Measurements from ENCODE around the gene HSPBP1.
A peak's percentile ranks its signal among the peaks of the same experiment; 100 is the strongest.
"Not testable (repeated sequence)": the region's sequence is repeated elsewhere in the genome, so short reads cannot be mapped to it uniquely, and the experiment has no call there.

HSPBP1 gene, protein sequence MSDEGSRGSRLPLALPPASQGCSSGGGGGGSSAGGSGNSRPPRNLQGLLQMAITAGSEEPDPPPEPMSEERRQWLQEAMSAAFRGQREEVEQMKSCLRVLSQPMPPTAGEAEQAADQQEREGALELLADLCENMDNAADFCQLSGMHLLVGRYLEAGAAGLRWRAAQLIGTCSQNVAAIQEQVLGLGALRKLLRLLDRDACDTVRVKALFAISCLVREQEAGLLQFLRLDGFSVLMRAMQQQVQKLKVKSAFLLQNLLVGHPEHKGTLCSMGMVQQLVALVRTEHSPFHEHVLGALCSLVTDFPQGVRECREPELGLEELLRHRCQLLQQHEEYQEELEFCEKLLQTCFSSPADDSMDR

DNA sequence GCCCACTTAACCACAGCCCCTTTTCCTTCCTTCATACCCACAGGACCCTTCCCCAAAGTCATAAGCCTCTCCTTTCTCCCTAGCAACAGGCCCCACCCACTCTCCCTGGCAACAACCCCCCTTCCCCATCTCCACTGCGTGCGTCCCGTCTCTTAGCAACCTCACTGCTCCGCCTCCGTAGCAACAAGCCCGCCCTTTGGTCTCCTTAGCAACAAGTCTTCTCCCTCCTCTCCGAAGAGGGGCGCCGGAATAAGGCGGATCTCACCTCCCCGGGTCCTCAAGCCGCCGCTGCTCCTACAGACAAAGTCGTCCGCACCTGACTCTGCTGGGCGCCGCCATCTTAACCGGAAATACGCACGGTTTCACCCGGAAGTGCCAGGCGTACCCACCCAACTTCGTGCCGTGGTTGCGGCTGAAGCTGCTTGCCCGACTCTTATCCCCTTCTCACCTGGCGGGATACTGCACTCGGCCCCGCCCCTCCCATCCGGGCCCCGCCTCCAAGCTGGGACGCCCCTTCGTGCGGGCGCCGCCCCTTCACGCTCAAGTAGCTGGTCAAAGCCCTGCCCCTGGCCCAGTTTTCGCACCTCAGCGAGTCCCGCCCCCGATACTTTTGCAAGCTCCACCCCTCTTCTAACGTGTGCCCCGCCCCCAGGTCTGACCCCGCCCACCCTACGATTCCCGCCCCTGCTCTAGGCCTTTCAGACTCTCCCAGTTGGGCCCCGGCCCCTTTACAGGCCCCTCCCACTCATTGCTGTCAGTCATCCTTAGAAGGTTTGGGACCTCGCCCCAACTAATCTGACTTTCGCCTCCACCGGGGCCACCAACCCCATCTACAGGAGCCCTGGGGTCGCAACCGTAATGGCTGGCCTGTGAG, at the start of gene HSPBP1:
Gene HSPBP1 (minus strand): TSS at position 341 of the 874 bp plus-strand sequence. CDS start 502 bp downstream, outside the sequence.
- peak; percentile 94 for DNase-seq

GRCh38 chr19:55328774-55329318, 48.9 kb upstream of the HSPBP1 start:
- not testable (repeated sequence) for DNase-seq

GRCh38 chr19:55325172-55325571, 45.3 kb upstream of the HSPBP1 start, which contains the start of gene TMEM150B:
Gene TMEM150B (minus strand): TSS chr19:55325341. CDS start chr19:55321036, 4,305 bp downstream.
- no peak for DNase-seq

DNA sequence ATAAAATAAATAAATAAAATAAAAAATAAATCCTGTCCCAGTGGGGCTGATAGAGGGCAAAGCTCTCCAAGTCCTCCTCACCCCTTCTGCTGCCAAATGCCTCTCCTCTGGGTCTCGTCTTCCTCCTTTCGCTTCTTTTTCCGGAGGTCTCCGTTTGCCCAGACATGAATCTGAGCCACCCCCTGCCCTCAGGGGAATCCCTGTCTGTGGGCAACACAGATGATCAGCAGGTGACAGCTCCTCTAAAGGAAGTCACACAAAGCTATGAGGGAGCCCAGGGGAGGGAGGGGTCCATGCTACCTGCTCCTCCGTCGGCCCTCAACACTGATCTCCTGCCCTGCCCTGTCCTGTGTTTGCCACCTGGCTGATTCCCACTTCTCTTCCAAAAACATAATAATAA, 44.8 kb upstream of the HSPBP1 start:
- DNase-seq: no peak

GRCh38 chr19:55322204-55322885, 42.4 kb upstream of the HSPBP1 start:
- no peak for DNase-seq

DNA sequence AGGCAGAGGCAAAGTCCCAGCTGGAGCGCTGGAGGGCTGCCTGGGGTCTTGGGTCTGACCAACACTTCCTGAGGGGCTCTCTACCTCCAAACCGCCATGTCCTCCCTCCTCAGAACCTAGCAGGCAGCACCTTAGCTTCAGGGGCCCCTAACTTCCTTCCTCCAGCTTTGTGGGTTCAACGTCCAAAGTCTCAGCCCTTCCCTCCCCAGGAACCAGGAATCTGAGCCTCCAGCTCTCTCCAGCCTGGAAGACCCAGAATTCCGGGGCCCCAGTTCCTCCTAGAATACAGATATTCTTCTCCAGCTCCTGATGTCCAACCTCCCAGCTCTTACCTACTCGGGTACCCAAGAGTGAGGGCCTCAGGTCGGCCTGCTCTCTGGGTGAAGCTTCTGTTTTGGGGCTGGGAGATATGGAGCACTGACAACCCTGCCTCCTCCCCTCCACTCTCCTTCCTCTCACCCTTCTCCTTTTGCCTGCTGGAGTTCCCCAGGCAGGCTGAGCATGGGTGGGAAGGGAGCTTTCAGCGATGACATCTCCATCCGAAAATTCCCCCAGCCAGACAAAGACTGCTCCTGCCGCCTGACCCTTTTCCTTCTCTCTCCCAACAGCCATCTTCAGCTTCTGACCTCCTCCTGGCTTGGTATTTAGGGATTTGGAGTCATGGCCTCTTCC, 41.7 kb upstream of the HSPBP1 start:
- DNase-seq: no peak

DNA sequence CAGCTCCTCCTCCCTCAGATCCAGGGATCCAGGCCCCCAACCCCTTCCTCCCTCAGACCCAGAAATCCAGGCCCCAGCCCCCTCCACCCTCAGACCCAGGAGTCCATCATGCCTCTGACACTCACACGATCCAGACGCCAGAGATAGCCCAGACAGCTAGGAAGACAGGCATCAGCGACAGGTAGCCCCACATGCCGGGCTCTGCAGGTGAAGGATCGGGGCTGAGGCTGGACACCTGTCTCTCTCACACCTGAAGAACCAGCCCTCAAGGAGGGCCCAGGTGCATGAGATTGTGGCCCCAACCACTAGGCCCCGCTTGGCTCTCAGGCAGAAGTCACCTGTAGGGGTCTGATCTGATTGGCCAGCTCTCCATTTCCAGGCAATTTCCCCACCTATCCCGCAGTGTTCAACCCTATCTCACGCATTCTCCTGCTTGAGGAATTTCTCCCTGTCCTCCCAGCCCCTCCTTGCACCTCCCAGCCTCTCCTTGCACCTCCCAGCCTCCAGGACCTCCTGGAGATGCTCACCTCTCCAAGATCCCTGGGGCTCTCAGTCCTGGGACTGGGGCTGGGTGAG, 41.0 kb upstream of the HSPBP1 start:
- no peak for DNase-seq

- DNase-seq: no peak
Observed at GRCh38 chr19:55319785-55320184, 39.9 kb upstream of the HSPBP1 start.

GRCh38 chr19:55316646-55317045, 36.7 kb upstream of the HSPBP1 start:
- DNase-seq: no peak

DNA sequence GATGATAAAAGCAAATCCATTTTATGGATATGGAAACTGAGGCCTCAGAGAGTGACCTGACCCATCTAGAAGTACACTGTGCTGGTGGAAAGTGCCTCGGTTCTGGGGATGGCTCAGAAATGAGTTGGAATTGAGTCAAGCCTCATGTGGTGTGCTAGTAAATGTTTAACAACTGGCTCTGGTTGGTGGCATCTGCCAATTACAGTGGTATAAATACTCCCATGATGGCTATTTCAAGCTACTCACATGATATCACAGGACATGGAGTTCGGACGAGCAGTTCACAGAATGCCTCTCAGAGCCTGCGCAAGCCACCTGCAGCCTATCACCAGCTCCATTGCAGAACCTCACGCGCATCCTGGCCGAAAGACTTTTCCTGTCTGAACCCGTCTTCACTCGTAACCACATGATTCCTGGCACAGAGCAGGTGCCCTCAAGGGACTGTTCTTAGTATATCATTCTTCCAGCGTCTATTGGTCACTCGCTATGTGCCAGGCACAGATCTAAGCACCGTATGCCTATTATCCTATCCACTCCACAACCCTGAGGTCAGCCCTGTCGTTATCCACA, 36.1 kb upstream of the HSPBP1 start:
- no peak for DNase-seq

- DNase-seq: no peak
Observed at GRCh38 chr19:55314396-55314795, 34.5 kb upstream of the HSPBP1 start.

GRCh38 chr19:55312621-55313512, 33.0 kb upstream of the HSPBP1 start:
- no peak for DNase-seq

DNA sequence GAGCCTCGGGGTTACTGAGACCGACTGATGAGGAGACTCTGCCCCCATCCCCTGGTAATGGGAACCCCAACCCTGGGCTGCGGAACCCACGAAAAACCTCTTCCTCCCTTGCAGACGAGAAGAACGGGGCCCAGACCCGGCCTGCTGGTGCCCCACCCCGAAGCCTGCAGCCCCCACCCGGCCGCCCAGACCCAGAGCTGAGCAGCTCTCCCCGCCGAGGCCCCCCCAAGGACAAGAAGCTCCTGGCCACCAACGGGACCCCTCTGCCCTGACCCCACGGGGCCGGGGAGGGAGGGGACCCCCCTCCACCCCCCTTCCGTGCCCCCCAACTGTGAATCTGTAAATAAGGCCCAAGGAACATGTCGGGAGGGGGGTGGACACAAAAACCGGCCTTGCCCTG, 31.9 kb upstream of the HSPBP1 start:
- no peak for DNase-seq

- no peak for DNase-seq
Observed at GRCh38 chr19:55311397-55311796, 31.5 kb upstream of the HSPBP1 start.

- no peak for DNase-seq
Observed at GRCh38 chr19:55310498-55310897, 30.6 kb upstream of the HSPBP1 start.

- no peak for DNase-seq
Observed at GRCh38 chr19:55309448-55309847, 29.5 kb upstream of the HSPBP1 start.

DNA sequence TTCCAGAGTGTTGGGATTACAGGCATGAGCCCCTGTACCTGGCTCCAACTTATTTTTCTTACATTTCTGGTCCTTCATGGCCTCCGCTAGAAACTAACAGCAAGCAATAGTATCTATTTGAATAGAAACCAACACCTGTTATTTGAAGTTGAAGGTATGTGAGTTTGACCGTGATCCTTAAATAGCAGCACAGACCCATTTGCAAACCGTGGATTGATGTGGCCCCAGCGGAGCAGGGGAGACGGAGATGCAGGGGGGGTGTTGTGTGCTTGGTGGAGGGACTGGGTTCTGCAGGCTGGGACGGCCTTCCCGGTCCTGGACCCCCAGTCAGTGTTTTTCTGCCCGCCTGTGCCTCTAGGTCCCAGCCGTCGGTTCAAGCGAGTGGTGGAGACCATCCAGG, 28.4 kb upstream of the HSPBP1 start:
- no peak for DNase-seq

- no peak for DNase-seq
Observed at GRCh38 chr19:55306712-55307111, 26.8 kb upstream of the HSPBP1 start.

DNA sequence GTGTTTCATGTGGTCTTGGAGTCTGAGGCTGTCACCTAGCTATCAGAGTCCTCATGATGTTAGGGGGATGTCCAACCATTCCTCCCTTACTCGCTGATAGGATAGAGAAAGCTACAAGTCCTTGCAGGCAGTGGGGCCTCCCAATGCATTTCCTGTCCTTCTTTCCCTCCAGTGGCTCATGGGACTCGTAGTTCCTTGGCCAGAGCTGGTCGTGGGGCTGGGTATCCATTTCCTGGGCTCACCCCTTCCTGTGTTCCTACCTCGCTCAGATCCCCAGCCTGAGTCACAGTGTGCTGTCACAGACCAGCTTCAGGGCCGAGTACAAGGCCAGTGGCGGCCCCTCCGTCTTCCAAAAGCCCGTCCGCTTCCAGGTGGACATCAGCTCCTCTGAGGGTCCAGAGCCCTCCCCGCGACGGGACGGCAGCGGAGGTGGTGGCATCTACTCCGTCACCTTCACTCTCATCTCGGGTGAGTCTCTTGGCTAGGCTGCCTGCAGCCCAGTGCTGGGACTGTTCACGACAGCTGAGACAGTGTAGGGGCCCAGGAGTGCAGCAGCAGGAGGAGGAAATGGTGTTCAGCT, 26.2 kb upstream of the HSPBP1 start:
- no peak for DNase-seq

DNA sequence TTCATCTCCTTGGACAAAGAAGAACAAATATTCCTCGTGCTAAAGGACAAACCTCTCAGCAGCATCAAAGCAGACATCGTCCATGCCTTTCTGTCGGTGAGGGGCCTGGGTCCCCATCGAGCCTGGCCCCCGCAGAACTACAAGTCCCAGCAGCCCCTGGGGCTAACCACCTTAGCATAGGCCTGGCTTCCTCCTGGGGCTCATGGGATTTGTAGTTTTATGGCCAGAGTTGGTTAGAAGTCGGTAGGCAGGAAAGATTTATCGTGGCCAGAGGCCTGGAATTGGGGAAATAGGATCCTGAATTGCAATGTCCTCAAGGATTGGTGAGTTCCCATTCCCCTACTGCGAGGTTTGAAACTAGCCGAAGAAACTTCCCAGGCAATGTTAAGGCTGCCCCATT, 25.6 kb upstream of the HSPBP1 start:
- DNase-seq: no peak

All from T1000 (cell line).